ENCODE data around the gene PMPCA. TPM values are rescaled to one million over a fixed set of nuclear protein-coding genes. Genes with fewer than 3 reads are reported as not detected.

The PMPCA gene
- total RNA-seq, 1 experiment from 2014 or later: 103 TPM

- Mint-ChIP-seq H3K4me1 (peaks cover 14% of the 10 kb centered on the region), H3K36me3 (peaks cover 37% of the 10 kb centered on the region), H3K9me3 (no peaks in the 10 kb centered on the region), H3K4me3 (no peak overlapping the region), H3K27me3 (ENCODE audit: low read depth) (no peaks in the 10 kb centered on the region), H3K27ac (no peak overlapping the region)
- ChIA-PET POLR2A (no interaction called here), CTCF (interaction anchor here (0.8 kb wide), 1 partner anchor 79 kb away, joined by 3 read pairs; no protein-coding TSS in a partner anchor)
- no peak for ATAC-seq
- TF ChIP-seq HMGXB4 (CRISPR knock-in tag; IDR thresholded peaks at IDR 0.05): no peak
- peak; percentile 56 for TF ChIP-seq GABPB1 (CRISPR knock-in tag; IDR thresholded peaks at IDR 0.05)
- TF ChIP-seq FOXJ3 (CRISPR knock-in tag; IDR thresholded peaks at IDR 0.05; ENCODE audit: borderline replicate concordance): no peak
- TF ChIP-seq TP53 (CRISPR knock-in tag; IDR thresholded peaks at IDR 0.05): no peak
- DNase-seq (ENCODE audit: low spot score): no peak
These were observed 31.3 kb downstream of the PMPCA start for GRCh38 chr9:136441681-136442245.

DNA sequence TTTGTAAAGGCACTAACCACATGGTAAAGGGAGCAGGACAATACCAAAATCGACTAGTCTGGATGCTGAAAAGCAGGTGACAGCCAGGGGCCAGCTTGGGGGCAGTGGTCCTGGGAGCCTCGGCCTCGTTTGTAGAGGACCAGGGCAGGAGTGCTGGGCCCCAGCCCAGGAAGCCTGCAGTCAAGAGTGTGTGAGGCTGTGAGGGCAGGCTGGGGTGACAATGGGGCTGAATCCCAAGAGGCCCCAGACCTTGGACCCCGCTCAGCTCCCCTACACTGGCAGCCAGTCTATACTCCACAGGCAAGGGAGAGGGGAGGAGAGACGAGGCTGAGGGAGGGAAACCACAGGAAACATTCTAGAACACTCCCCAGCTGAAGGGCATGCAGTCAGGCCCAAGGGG lies 31.8 kb downstream of the PMPCA start:
- Mint-ChIP-seq H3K4me1 (peaks cover 9% of the 10 kb centered on the region), H3K4me3 (no peak overlapping the region), H3K27me3 (ENCODE audit: low read depth) (no peaks in the 10 kb centered on the region), H3K27ac (no peak overlapping the region), H3K9me3 (no peaks in the 10 kb centered on the region), H3K36me3 (peaks cover 41% of the 10 kb centered on the region)
- ATAC-seq: no peak
- POLR2A ChIA-PET: no interaction called here
- DNase-seq (ENCODE audit: low spot score): no peak
- TF ChIP-seq CREM (CRISPR knock-in tag; IDR thresholded peaks at IDR 0.05) (no peak), AR (CRISPR knock-in tag; IDR thresholded peaks at IDR 0.05) (no peak), GABPB1 (CRISPR knock-in tag; IDR thresholded peaks at IDR 0.05) (0 out of 2 replicates have a peak, but pooled peaks have one; percentile 8), ZNF281 (CRISPR knock-in tag; IDR thresholded peaks at IDR 0.05) (no peak)
- TF ChIP-seq, protein P1, sequence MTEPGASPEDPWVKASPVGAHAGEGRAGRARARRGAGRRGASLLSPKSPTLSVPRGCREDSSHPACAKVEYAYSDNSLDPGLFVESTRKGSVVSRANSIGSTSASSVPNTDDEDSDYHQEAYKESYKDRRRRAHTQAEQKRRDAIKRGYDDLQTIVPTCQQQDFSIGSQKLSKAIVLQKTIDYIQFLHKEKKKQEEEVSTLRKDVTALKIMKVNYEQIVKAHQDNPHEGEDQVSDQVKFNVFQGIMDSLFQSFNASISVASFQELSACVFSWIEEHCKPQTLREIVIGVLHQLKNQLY (CRISPR knock-in tag; IDR thresholded peaks at IDR 0.05): no peak
- CTCF ChIA-PET: no interaction called here

DNA sequence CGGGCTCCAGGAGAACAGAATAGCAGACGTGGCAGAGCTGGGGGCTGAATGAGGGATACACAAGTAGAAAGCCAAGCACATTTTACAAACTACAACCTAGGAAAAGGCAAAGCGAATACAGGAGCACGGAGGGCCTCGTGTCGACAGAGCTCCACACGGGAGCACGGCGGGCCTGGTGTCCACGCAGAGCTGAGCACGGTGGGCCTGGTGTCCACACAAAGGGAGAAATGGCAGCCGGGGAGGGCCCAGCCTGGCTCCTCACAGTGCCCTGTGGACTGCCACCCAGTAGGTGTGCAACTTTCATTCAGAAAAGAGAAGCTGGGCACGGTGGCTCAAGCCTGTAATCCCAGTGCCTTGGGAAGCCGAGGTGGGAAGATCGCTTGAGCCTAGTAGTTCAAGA lies 32.6 kb downstream of the PMPCA start:
- H3K27ac Mint-ChIP-seq: no peak overlapping the region
- H3K36me3 Mint-ChIP-seq: peaks cover 47% of the 10 kb centered on the region
- POLR2A ChIA-PET: no interaction called here
- DNase-seq (ENCODE audit: low spot score): no peak
- no peak overlapping the region for H3K4me3 Mint-ChIP-seq
- ATAC-seq: no peak
- CTCF ChIA-PET: interaction anchor here (0.6 kb wide), 1 partner anchor 272 kb away, joined by 3 read pairs; no protein-coding TSS in a partner anchor
- peaks cover under 1% of the 10 kb centered on the region; the same call in 1 of the 2 replicates for H3K4me1 Mint-ChIP-seq
- no peaks in the 10 kb centered on the region for H3K9me3 Mint-ChIP-seq
- H3K27me3 Mint-ChIP-seq (ENCODE audit: low read depth): no peaks in the 10 kb centered on the region
- TF ChIP-seq, protein P2, sequence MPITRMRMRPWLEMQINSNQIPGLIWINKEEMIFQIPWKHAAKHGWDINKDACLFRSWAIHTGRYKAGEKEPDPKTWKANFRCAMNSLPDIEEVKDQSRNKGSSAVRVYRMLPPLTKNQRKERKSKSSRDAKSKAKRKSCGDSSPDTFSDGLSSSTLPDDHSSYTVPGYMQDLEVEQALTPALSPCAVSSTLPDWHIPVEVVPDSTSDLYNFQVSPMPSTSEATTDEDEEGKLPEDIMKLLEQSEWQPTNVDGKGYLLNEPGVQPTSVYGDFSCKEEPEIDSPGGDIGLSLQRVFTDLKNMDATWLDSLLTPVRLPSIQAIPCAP (CRISPR knock-in tag; IDR thresholded peaks at IDR 0.05): no peak
- TF ChIP-seq NR1H2 (CRISPR knock-in tag; IDR thresholded peaks at IDR 0.05): no peak
- no peak for TF ChIP-seq NR3C1 (CRISPR knock-in tag; conservative IDR thresholded peaks at IDR 0.05; ENCODE audit: low read depth)
- no peak for TF ChIP-seq ZNF138 (CRISPR knock-in tag; conservative IDR thresholded peaks at IDR 0.05)
- TF ChIP-seq MYBL2 (CRISPR knock-in tag; IDR thresholded peaks at IDR 0.05): no peak
- no peak for TF ChIP-seq ATF1 (CRISPR knock-in tag; IDR thresholded peaks at IDR 0.05)
- no peak for TF ChIP-seq RELA (CRISPR knock-in tag; IDR thresholded peaks at IDR 0.05; ENCODE audit: borderline replicate concordance)
- TF ChIP-seq, protein P3, sequence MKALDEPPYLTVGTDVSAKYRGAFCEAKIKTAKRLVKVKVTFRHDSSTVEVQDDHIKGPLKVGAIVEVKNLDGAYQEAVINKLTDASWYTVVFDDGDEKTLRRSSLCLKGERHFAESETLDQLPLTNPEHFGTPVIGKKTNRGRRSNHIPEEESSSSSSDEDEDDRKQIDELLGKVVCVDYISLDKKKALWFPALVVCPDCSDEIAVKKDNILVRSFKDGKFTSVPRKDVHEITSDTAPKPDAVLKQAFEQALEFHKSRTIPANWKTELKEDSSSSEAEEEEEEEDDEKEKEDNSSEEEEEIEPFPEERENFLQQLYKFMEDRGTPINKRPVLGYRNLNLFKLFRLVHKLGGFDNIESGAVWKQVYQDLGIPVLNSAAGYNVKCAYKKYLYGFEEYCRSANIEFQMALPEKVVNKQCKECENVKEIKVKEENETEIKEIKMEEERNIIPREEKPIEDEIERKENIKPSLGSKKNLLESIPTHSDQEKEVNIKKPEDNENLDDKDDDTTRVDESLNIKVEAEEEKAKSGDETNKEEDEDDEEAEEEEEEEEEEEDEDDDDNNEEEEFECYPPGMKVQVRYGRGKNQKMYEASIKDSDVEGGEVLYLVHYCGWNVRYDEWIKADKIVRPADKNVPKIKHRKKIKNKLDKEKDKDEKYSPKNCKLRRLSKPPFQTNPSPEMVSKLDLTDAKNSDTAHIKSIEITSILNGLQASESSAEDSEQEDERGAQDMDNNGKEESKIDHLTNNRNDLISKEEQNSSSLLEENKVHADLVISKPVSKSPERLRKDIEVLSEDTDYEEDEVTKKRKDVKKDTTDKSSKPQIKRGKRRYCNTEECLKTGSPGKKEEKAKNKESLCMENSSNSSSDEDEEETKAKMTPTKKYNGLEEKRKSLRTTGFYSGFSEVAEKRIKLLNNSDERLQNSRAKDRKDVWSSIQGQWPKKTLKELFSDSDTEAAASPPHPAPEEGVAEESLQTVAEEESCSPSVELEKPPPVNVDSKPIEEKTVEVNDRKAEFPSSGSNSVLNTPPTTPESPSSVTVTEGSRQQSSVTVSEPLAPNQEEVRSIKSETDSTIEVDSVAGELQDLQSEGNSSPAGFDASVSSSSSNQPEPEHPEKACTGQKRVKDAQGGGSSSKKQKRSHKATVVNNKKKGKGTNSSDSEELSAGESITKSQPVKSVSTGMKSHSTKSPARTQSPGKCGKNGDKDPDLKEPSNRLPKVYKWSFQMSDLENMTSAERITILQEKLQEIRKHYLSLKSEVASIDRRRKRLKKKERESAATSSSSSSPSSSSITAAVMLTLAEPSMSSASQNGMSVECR (CRISPR knock-in tag; IDR thresholded peaks at IDR 0.05; ENCODE audit: borderline replicate concordance): no peak
- TF ChIP-seq CBFB (CRISPR knock-in tag; IDR thresholded peaks at IDR 0.05; ENCODE audit: low read depth): no peak
- TF ChIP-seq PRRX2 (CRISPR knock-in tag; IDR thresholded peaks at IDR 0.05): no peak
